ENCODE measurements around the gene DNAJC6. TPM values are rescaled to one million over a fixed set of nuclear protein-coding genes. Genes with fewer than 3 reads are reported as not detected.

Gene DNAJC6
- total RNA-seq: 16.7 to 24.7 TPM (median 18.9 TPM) in 3 replicates
- long read RNA-seq, full-length matches to known transcripts: 1 of 17 reads
- long read RNA-seq, partial matches to known transcripts: 9 of 17 reads
- long read RNA-seq, other reads (novel, unspliced or antisense): 7 of 17 reads

DNA sequence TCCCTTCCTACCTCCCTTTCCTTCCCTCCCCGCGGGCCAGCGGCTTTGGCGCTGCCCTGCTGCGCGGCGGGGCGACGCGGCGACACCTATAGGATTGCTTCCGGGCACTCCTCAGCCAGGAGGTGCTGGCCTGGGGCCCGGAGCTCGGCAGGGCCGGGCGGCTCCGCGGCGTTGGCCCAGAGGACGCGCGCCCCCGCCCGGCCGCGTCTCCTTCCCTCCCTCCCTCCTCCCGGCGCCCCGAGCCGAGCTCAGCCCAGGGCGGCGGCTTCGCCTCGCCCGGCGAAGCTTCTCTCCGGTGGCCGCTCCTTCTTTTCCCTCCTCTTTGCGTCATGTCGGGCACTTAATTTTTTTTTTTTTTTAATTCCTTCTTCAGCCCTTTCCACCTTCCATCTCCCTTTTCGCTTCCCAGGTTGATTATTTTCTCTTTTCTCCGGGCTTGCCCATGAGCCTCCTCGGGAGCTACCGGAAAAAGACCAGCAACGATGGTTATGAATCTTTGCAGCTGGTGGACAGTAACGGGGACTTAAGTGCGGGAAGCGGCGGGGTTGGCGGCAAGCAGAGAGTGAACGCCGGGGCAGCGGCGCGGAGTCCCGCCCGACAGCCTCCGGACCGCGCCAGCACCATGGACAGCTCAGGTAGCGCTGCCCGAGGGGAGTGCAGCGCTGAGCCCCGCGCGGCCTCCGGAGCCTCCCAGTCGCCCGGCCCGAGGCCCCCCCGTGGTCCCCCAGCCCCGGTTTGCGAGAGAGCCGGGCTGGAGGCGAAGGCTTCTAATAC, at the start of gene DNAJC6:
TSS of gene DNAJC6 (plus strand) at position 240 of the 774 bp plus-strand sequence. CDS start at position 443, 203 bp downstream.
- DNase-seq (ENCODE audit: low spot score): peak; percentile 95
- H3K36me3 Mint-ChIP-seq (ENCODE audit: low read depth): no peaks in the 10 kb centered on the region
- H3K4me3 Mint-ChIP-seq (ENCODE audit: unreplicated experiment): peak within 1 kb of the TSS; percentile 88
- no peaks in the 10 kb centered on the region for H3K27me3 Mint-ChIP-seq (ENCODE audit: low read depth)
- H3K9me3 Mint-ChIP-seq (ENCODE audit: low read depth): no peaks in the 10 kb centered on the region
- TF ChIP-seq, protein P1, sequence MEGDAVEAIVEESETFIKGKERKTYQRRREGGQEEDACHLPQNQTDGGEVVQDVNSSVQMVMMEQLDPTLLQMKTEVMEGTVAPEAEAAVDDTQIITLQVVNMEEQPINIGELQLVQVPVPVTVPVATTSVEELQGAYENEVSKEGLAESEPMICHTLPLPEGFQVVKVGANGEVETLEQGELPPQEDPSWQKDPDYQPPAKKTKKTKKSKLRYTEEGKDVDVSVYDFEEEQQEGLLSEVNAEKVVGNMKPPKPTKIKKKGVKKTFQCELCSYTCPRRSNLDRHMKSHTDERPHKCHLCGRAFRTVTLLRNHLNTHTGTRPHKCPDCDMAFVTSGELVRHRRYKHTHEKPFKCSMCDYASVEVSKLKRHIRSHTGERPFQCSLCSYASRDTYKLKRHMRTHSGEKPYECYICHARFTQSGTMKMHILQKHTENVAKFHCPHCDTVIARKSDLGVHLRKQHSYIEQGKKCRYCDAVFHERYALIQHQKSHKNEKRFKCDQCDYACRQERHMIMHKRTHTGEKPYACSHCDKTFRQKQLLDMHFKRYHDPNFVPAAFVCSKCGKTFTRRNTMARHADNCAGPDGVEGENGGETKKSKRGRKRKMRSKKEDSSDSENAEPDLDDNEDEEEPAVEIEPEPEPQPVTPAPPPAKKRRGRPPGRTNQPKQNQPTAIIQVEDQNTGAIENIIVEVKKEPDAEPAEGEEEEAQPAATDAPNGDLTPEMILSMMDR (IDR thresholded peaks at IDR 0.05): peak; percentile 32
- H3K4me1 Mint-ChIP-seq (ENCODE audit: low read depth): peaks cover 17% of the 10 kb centered on the region
- peak within 1 kb of the TSS; percentile 74 for H3K27ac Mint-ChIP-seq (ENCODE audit: unreplicated experiment)

DNA sequence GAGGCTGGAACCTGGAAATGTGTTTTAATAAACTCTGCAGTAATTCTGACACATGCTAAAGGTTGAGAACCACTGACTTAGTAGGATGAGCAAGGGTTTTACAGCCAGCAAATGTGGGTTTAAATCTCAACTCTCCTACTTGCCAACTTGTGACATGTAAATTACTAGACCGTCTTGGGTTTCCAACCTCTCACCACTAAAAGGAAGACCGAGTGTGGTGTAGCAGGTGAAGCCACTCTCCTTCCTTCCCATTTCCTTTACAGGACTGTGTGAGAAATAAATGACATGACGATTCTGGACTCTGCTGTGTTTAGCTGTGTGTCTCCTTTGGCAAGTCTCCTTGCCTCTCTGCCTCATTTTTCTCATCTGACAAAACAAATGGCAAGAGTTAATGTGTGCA, 49.5 kb upstream of the DNAJC6 start:
- H3K9me3 Mint-ChIP-seq (ENCODE audit: low read depth): no peaks in the 10 kb centered on the region
- TF ChIP-seq, protein P1 (IDR thresholded peaks at IDR 0.05): no peak
- H3K36me3 Mint-ChIP-seq (ENCODE audit: low read depth): no peaks in the 10 kb centered on the region
- no peak overlapping the region for H3K27ac Mint-ChIP-seq (ENCODE audit: unreplicated experiment)
- peaks cover 44% of the 10 kb centered on the region for H3K4me1 Mint-ChIP-seq (ENCODE audit: low read depth)
- no peak overlapping the region for H3K4me3 Mint-ChIP-seq (ENCODE audit: unreplicated experiment)
- DNase-seq (ENCODE audit: low spot score): no peak
- no peaks in the 10 kb centered on the region for H3K27me3 Mint-ChIP-seq (ENCODE audit: low read depth)

DNA sequence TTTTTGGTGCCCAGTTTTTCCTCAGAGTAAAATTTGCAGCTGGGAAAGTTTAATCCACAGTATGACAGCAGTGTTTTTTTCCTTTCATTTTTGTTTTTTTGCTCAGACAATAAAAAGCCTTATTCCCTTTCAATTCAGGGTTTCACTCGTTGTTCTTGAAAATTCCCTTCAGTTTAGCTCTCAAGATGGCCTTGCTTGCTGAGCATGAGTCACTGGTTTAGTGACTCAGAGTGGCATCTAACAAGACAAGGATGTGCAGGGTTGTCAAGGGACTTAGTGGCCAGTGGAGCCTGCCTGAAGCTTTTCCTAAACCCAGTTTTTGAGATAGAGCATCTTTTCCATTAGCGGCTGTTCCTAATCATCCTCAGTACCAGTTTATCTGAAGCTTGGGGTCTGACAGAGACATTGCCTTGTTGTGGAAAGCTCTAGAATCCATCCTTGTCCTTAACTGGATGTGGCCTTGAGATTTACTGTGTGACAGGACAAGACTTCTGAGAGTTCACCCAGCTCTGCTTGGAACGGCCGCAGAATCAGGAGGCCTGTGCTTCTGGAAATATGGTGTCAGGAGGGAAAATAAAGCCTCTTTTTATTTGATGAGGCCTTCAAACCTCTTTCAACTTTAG, 48.4 kb upstream of the DNAJC6 start:
- peaks cover 42% of the 10 kb centered on the region for H3K4me1 Mint-ChIP-seq (ENCODE audit: low read depth)

DNA sequence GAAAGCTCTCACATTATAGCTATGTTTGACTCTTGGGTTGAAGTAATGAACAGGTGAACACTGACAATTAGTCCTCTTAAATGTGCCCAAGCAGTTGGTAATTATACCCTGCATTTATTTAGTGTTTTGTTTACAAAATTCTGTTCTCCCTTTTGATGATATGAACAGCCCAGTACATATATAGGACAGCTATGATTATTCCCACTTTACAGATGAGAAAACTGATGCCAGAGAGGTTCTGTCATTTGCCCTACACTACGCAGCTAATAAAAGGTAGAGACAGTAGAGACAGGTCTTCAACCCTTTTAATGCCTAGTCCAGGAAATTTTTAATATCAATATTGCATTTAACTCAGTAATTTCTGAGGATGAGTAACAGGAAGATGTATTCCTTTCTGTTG, 46.1 kb upstream of the DNAJC6 start:
- no peak overlapping the region for H3K27ac Mint-ChIP-seq (ENCODE audit: unreplicated experiment)
- no peaks in the 10 kb centered on the region for H3K27me3 Mint-ChIP-seq (ENCODE audit: low read depth)
- no peaks in the 10 kb centered on the region for H3K9me3 Mint-ChIP-seq (ENCODE audit: low read depth)
- H3K4me3 Mint-ChIP-seq (ENCODE audit: unreplicated experiment): no peak overlapping the region
- H3K36me3 Mint-ChIP-seq (ENCODE audit: low read depth): no peaks in the 10 kb centered on the region
- no peak for DNase-seq (ENCODE audit: low spot score)
- TF ChIP-seq, protein P1 (IDR thresholded peaks at IDR 0.05): no peak
- peaks cover 38% of the 10 kb centered on the region for H3K4me1 Mint-ChIP-seq (ENCODE audit: low read depth)

More for the DNA sequence above, 48.4 kb upstream of the DNAJC6 start:
- DNase-seq (ENCODE audit: low spot score): no peak
- no peak overlapping the region for H3K4me3 Mint-ChIP-seq (ENCODE audit: unreplicated experiment)
- H3K27ac Mint-ChIP-seq (ENCODE audit: unreplicated experiment): peak overlapping the region; percentile 77
- no peaks in the 10 kb centered on the region for H3K36me3 Mint-ChIP-seq (ENCODE audit: low read depth)
- TF ChIP-seq, protein P1 (IDR thresholded peaks at IDR 0.05): no peak
- H3K27me3 Mint-ChIP-seq (ENCODE audit: low read depth): no peaks in the 10 kb centered on the region
- H3K9me3 Mint-ChIP-seq (ENCODE audit: low read depth): no peaks in the 10 kb centered on the region

DNA sequence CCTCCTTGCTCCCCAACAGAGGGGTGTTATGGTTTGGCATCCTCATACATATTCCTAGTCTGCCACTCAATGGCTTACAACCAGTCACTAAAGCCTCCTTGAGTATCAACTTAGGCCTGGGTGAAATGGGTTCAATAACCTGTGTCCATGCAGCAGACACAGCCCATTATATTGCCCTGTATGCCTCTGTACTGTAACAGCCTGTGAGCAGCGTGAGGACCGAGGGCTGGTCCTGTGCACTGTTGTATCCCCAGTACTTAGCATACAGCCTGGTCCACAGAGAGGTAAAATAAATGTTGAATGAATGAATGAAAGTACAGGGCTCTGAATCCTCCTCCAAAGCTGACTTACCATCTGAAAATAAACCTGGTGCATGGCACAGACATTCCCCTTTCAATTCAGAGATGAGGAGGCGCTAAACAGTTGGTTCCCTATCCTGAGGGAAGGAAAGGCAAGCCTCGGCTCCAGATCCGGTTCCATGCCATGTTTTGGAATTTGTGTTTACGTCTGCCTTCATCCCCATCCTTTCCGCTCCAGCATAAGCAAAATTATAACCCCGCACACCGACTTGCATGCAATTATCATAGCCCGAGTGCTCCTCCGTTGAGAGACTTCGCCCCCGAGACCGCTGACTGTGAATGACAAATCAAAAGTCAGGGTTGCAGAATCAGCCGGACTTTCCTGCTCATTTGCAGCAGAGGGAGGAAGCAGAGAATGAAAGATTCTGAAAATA, 45.0 kb upstream of the DNAJC6 start:
- Mint-ChIP-seq H3K4me3 (ENCODE audit: unreplicated experiment) (peak overlapping the region; percentile 76), H3K27me3 (ENCODE audit: low read depth) (no peaks in the 10 kb centered on the region), H3K4me1 (ENCODE audit: low read depth) (peaks cover 35% of the 10 kb centered on the region), H3K36me3 (ENCODE audit: low read depth) (no peaks in the 10 kb centered on the region), H3K27ac (ENCODE audit: unreplicated experiment) (peak overlapping the region; percentile 57), H3K9me3 (ENCODE audit: low read depth) (no peaks in the 10 kb centered on the region)
- TF ChIP-seq, protein P1 (IDR thresholded peaks at IDR 0.05): no peak
- DNase-seq (ENCODE audit: low spot score): no peak
